BLaER1 (cell line): ENCODE measurements around the gene PLCL2.
A peak's percentile ranks its signal among the peaks of the same experiment; 100 is the strongest.

Experiments
- H3K27ac ChIP-seq: shearing (Covaris generic); formaldehyde crosslinking; 2 replicates; pipeline ENCODE4 v1.8.1; 2022
- H3K27me3 ChIP-seq: shearing (Covaris generic); formaldehyde crosslinking; 2 replicates; pipeline ENCODE4 v1.8.1; 2022
- H3K36me3 ChIP-seq: shearing (Covaris generic); formaldehyde crosslinking; 2 replicates; pipeline ENCODE4 v1.8.1; 2022
- H3K4me1 ChIP-seq: shearing (Covaris generic); formaldehyde crosslinking; 2 replicates; pipeline ENCODE4 v1.8.1; 2022
- H3K4me2 ChIP-seq: shearing (Covaris generic); formaldehyde crosslinking; 2 replicates; pipeline ENCODE4 v1.8.1; 2022
- H3K4me3 ChIP-seq: shearing (Covaris generic); formaldehyde crosslinking; 2 replicates; pipeline ENCODE4 v1.8.1; 2022
- H3K9ac ChIP-seq: shearing (Covaris generic); formaldehyde crosslinking; 2 replicates; pipeline ENCODE4 v1.8.1; 2022
- H3K9me3 ChIP-seq: shearing (Covaris generic); formaldehyde crosslinking; 2 replicates; pipeline ENCODE4 v1.8.1; 2022
- H4K20me1 ChIP-seq: shearing (Covaris generic); formaldehyde crosslinking; 2 replicates; pipeline ENCODE4 v1.8.1; 2022
- Cebpa-rat ChIP-seq: shearing (Covaris generic); IDR thresholded peaks from 2 replicates; pipeline ENCODE4 v1.8.1; 2022

Gene PLCL2

DNA sequence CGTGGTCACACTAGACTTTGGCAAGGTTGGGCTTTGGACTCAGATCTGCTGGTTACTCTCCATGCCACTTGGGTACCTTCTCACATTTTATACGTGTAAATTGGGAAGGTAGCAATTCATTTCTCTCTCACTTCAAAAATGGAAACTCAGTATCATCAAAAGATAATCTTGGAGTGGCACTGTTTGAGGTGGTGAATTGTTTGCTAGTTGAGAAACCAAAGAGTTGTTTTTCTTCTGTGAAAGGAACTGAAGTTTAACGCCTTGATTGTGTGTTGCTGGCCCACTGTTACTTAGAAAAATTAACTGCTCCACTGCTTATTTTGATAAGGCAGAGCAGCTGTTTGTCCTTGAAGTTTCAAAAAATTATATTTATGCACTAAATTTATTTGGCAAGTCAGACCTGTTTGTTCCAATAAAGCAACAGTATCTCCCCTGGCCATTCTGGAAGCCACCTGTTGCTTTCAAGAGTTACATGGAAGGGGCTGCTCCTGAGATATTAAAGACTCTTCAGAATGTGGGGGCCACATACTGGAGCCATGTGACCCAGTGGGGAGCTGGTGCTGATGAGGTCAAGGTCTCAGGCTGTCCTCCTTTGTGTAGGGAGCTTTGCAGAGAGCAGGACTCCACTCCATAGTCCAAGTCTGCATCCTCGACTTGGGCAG lies 16.2 kb downstream of the PLCL2 start:
- H3K4me3 ChIP-seq, result no peak overlapping the region
- no peaks in the 10 kb centered on the region for H3K36me3 ChIP-seq
- no peaks in the 10 kb centered on the region for H3K27me3 ChIP-seq
- H3K9ac ChIP-seq, result no peak overlapping the region
- no peak for TF ChIP-seq Cebpa-rat
- H3K4me1 ChIP-seq, result peaks cover 6% of the 10 kb centered on the region; the same call in 1 of the 2 replicates
- no peaks in the 10 kb centered on the region for H3K9me3 ChIP-seq
- peaks cover 80% of the 10 kb centered on the region for H4K20me1 ChIP-seq
- H3K27ac ChIP-seq, result no peak overlapping the region
- peak overlapping the region; percentile 3; the same call in 1 of the 2 replicates for H3K4me2 ChIP-seq

GRCh38 chr3:16904423-16905417 lies 20.0 kb downstream of the PLCL2 start:
- no peaks in the 10 kb centered on the region for H3K9me3 ChIP-seq
- H3K4me2 ChIP-seq, result no peak overlapping the region
- no peak overlapping the region for H3K4me3 ChIP-seq
- H3K27ac ChIP-seq, result no peak overlapping the region
- no peaks in the 10 kb centered on the region for H3K36me3 ChIP-seq
- H4K20me1 ChIP-seq, result peaks cover 51% of the 10 kb centered on the region; the same call in 1 of the 2 replicates
- H3K9ac ChIP-seq, result no peak overlapping the region
- no peak for TF ChIP-seq Cebpa-rat
- H3K27me3 ChIP-seq, result no peaks in the 10 kb centered on the region
- H3K4me1 ChIP-seq, result peaks cover 15% of the 10 kb centered on the region

DNA sequence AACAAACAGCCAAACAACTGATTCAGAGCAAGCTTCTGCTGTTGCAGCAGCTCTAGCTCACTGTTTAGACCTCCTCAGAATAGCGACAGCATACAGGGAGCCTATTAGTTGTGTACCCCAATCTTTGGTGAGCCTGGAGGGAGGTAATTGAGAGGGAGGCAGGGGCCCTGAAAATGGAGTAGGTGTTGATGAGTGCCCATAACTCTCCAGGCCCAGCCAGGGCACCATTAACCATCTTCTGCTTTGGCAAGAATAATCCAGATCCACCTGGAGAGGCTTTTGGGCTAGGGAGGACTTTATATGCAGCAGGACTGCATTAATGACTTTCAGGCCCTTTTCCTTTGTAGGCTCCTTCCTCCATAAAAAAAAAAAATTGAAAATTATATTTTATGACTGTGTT lies 20.9 kb downstream of the PLCL2 start:
- Histone ChIP-seq H3K4me1 (peaks cover 12% of the 10 kb centered on the region), H4K20me1 (peaks cover 49% of the 10 kb centered on the region; the same call in 1 of the 2 replicates), H3K9me3 (no peaks in the 10 kb centered on the region), H3K36me3 (no peaks in the 10 kb centered on the region), H3K9ac (no peak overlapping the region), H3K4me2 (no peak overlapping the region), H3K4me3 (no peak overlapping the region), H3K27me3 (no peaks in the 10 kb centered on the region), H3K27ac (no peak overlapping the region)
- no peak for TF ChIP-seq Cebpa-rat

- H4K20me1 ChIP-seq, result peaks cover 39% of the 10 kb centered on the region; the same call in 1 of the 2 replicates
- H3K36me3 ChIP-seq, result no peaks in the 10 kb centered on the region
- no peaks in the 10 kb centered on the region for H3K27me3 ChIP-seq
- H3K4me2 ChIP-seq, result peak overlapping the region; percentile 17; the same call in 1 of the 2 replicates
- TF ChIP-seq Cebpa-rat, result no peak
- no peaks in the 10 kb centered on the region for H3K9me3 ChIP-seq
- no peak overlapping the region for H3K4me3 ChIP-seq
- peaks cover 13% of the 10 kb centered on the region for H3K4me1 ChIP-seq
- H3K9ac ChIP-seq, result no peak overlapping the region
- H3K27ac ChIP-seq, result no peak overlapping the region
Measured at GRCh38 chr3:16906682-16907081, 21.9 kb downstream of the PLCL2 start.

DNA sequence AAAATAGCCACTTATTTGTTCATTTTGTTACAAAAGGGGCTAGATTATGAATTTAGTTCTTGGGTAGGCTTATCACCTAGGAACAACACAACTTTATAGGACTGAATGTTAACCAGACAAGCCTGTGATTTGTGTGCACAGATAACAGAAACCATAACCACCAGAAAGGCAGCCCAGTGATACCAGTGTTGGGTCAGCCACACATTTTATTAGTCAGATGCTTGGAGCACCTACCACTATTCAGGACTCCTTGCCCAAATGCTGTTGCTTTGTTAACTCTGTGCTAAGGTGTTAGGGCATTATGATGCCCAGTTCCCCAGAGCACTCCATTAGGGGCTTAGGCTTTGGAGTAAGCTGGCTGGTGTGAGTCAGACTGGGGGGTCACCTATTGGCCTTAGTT lies 22.5 kb downstream of the PLCL2 start:
- Histone ChIP-seq H3K9me3 (no peaks in the 10 kb centered on the region), H3K4me3 (no peak overlapping the region), H3K36me3 (no peaks in the 10 kb centered on the region), H3K27me3 (no peaks in the 10 kb centered on the region), H3K4me2 (no peak overlapping the region), H3K27ac (no peak overlapping the region), H3K9ac (no peak overlapping the region), H4K20me1 (peaks cover 33% of the 10 kb centered on the region; the same call in 1 of the 2 replicates), H3K4me1 (peaks cover 19% of the 10 kb centered on the region)
- TF ChIP-seq Cebpa-rat, result no peak

DNA sequence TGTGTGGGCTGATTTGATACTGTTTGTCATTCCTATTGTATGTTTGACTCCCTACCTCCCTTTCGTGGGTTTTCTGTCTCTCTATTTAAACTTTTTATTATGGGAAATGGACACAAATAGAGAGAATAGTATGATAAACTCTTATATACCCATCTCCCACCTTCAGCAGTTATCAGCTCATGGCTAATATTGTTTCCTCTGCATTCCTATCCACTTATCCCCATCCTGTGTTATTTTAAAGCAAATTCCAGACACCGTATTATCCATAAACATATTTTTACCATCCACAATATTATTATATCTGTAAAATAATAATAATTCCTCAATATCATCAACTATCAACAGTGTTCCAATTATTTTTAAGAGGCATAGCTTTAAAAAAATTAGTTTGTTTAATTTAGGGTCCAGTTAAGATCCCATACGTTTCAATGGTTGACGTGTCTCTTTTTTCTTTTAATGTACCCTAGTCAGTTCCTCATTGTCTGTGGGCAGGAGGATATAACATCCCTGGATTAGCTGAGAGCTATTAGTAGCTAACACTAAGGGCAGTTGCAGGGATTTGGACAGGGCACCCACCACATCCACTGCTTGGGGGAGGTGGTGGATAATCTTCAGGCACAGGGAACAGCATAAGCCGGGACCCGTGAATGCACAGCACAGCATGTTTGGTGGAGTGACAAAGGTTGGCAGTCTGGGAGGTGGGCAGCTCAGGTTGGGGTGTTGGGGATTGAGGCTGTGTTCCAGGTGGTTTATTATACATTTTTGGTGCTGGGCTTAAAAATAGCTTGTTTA lies 23.5 kb downstream of the PLCL2 start:
- H3K4me3 ChIP-seq, result no peak overlapping the region
- H3K4me2 ChIP-seq, result no peak overlapping the region
- peaks cover 31% of the 10 kb centered on the region; the same call in 1 of the 2 replicates for H4K20me1 ChIP-seq
- no peaks in the 10 kb centered on the region for H3K36me3 ChIP-seq
- no peak overlapping the region for H3K27ac ChIP-seq
- no peak for TF ChIP-seq Cebpa-rat
- no peak overlapping the region for H3K9ac ChIP-seq
- H3K4me1 ChIP-seq, result peaks cover 27% of the 10 kb centered on the region
- H3K27me3 ChIP-seq, result no peaks in the 10 kb centered on the region
- H3K9me3 ChIP-seq, result no peaks in the 10 kb centered on the region

- no peaks in the 10 kb centered on the region for H3K27me3 ChIP-seq
- H3K4me2 ChIP-seq, result no peak overlapping the region
- no peak for TF ChIP-seq Cebpa-rat
- H3K27ac ChIP-seq, result no peak overlapping the region
- H3K4me1 ChIP-seq, result peaks cover 27% of the 10 kb centered on the region
- H3K4me3 ChIP-seq, result no peak overlapping the region
- no peaks in the 10 kb centered on the region for H3K36me3 ChIP-seq
- no peaks in the 10 kb centered on the region for H3K9me3 ChIP-seq
- H4K20me1 ChIP-seq, result peaks cover 24% of the 10 kb centered on the region; the same call in 1 of the 2 replicates
- H3K9ac ChIP-seq, result no peak overlapping the region
Measured at GRCh38 chr3:16908896-16909295, 24.1 kb downstream of the PLCL2 start.

- no peak overlapping the region for H3K9ac ChIP-seq
- TF ChIP-seq Cebpa-rat, result no peak
- H3K9me3 ChIP-seq, result no peaks in the 10 kb centered on the region
- no peak overlapping the region for H3K4me2 ChIP-seq
- H3K27me3 ChIP-seq, result no peaks in the 10 kb centered on the region
- H3K27ac ChIP-seq, result no peak overlapping the region
- H4K20me1 ChIP-seq, result peaks cover 17% of the 10 kb centered on the region; the same call in 1 of the 2 replicates
- H3K4me1 ChIP-seq, result peaks cover 27% of the 10 kb centered on the region
- no peak overlapping the region for H3K4me3 ChIP-seq
- H3K36me3 ChIP-seq, result no peaks in the 10 kb centered on the region
Measured at GRCh38 chr3:16909802-16910201, 25.0 kb downstream of the PLCL2 start.

DNA sequence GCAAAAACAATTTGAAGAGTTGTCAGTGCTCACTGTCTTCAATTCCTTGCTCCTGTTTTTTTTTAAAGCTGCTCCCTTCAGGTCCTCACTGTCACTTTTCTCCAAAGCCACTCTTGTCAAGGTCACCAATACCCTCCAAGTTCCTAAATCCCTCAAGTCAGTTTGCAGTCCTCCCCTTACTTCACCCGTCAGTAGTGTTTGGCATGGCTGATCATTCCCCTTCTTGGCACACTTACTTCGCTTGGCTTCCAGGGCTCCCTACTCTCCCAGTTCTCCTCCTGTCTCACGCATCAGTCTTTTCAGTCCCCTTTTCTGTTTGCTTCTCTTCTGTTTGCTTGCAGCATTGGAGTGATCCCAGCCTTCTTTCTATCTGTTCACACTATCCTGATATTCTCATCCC lies 25.5 kb downstream of the PLCL2 start:
- Histone ChIP-seq H4K20me1 (peaks cover 16% of the 10 kb centered on the region; the same call in 1 of the 2 replicates), H3K4me2 (no peak overlapping the region), H3K4me1 (peaks cover 27% of the 10 kb centered on the region), H3K9me3 (no peaks in the 10 kb centered on the region), H3K27me3 (no peaks in the 10 kb centered on the region), H3K9ac (no peak overlapping the region), H3K27ac (no peak overlapping the region), H3K4me3 (no peak overlapping the region), H3K36me3 (no peaks in the 10 kb centered on the region)
- TF ChIP-seq Cebpa-rat, result no peak
